Measurements from ENCODE around the gene FMN1.

DNA sequence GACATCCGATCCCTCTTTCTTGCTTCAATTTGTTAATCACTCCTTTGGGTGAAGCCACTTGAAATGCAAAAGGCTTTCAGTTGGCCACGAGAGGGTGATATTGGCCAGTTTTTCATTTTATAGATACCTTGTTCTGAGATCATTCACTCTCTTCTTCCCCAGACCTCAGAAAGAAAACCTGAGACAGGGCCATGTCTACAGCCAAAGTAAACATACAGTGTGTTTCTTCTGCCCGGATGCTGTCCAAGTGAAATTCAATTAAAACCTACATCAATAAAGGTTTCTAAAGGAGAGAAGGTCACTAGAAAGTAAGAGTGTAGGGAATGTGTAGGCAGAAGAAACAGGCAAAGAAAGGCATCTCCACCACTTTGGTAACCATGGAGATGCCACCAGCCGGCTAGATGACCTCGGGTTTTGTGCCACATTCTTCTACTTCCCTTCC is 39.5 kb upstream of the FMN1 start:
- TF ChIP-seq CTCF (IDR thresholded peaks at IDR 0.05 in 8 of 11, conservative IDR thresholded peaks at IDR 0.05 in 3 of 11) = peak in 3 of 11 experiments; percentile 0 to 16 (median 8)
- TF ChIP-seq POLR2A (IDR thresholded peaks at IDR 0.05) = no peak
